HUES6 (cell line): ENCODE data around the gene DNAL1.

ENCODE experiments used
- H3K27ac ChIP-seq: 2 replicates; pipeline ENCODE4 v1.7.0; 2013; ENCODE audit warnings: low read depth, mild to moderate bottlenecking, low read length, inconsistent platforms
- H3K27me3 ChIP-seq: 2 replicates; pipeline ENCODE4 v1.6.1; 2013; ENCODE audit warnings: low read length; ENCODE audit not compliant: control insufficient read depth, insufficient read depth
- H3K36me3 ChIP-seq: 2 replicates; pipeline ENCODE4 v1.6.1; 2013; ENCODE audit warnings: low read length; ENCODE audit not compliant: control insufficient read depth, insufficient read depth
- H3K4me1 ChIP-seq: 2 replicates; pipeline ENCODE4 v1.6.1; 2013; ENCODE audit warnings: low read length; ENCODE audit not compliant: control insufficient read depth, insufficient read depth
- H3K4me3 ChIP-seq: 2 replicates; pipeline ENCODE4 v1.5.1; 2013; ENCODE audit warnings: low read depth, low read length
- H3K9ac ChIP-seq: one replicate; pipeline ENCODE4 v1.6.1; 2013; ENCODE audit warnings: mild to moderate bottlenecking, low read length
- H3K9me3 ChIP-seq: 2 replicates; pipeline ENCODE4 v1.6.1; 2013; ENCODE audit warnings: low read depth, low read length; ENCODE audit not compliant: control insufficient read depth, insufficient read depth

The DNAL1 gene

DNA sequence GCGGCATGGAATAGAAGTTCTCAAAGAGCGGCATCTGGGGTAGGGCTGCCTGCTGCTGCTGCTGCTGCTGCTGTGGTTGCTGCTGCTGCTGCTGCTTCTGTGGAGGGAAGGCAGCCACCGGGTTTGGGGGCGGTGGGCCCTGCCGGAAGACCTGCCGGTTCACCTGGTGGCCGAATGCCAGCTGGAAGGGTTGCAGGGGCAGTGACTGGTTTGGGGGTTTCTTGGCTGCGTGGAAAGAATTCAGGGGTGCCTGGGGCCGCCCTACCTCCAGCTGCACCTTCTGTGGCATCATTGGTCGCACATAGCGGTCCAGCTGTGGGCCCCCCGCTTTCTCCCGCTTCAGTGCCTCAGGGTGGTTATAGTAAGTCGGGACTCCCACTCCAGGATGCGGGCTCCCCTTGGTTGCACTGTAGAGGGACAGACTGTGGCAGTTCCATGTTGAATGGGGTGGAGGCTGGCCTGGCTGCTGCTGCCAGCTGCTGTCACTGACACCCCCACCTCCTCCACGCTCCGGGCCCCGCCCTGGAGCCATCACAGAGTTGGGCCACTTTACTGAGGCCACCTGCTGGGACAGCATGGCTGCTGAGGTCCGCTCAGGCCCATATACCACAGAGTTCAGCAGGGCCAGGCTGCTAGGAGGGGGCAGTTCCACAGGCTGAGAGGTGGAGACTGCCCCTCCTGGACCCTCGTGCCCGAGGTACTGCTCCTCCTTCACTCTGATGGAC is 94.5 kb downstream of the DNAL1 start:
- Histone ChIP-seq H3K27ac (no peak overlapping the region), H3K27me3 (no peaks in the 10 kb centered on the region), H3K9me3 (no peaks in the 10 kb centered on the region), H3K9ac (no peak overlapping the region), H3K4me1 (peaks cover 47% of the 10 kb centered on the region), H3K36me3 (peaks cover 33% of the 10 kb centered on the region), H3K4me3 (no peak overlapping the region)

DNA sequence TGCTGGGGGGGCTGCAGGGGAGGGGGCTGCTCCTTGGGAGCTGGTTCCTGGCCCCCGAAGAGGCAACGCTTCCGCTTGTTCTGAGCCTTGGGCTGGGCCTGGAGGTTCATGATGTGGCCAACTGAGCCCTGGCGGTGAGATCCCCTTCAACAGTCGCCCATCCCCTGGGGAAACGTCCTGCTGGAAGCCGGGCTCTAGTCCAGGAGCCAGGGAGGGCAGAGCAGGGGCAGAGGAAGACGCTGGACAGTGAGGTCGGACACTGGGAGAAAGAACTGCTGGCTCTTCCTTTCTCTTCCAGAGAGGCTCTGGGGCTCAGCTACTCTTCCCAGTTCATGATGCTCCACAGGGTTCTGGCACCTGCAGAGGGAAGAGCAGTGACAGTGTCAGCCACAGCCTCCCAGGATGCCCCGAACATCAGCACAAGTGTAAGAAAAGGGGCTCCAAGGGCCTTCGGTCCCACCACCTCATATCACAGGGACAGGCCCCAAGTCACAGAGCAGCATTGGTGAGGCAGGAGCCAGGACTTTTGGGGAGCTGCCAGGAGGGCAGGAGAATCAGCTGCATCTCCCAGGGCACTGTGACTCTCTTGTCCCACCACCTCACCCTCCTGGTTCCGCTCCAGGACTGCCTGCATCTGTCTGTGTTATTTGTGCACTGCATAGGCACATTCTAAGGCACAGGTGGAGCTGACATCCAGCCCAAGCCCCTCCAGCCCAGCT is 95.3 kb downstream of the DNAL1 start:
- no peak overlapping the region for H3K9ac ChIP-seq
- H3K4me3 ChIP-seq = no peak overlapping the region
- H3K4me1 ChIP-seq = peaks cover 52% of the 10 kb centered on the region
- no peaks in the 10 kb centered on the region for H3K9me3 ChIP-seq
- H3K36me3 ChIP-seq = peaks cover 28% of the 10 kb centered on the region
- H3K27me3 ChIP-seq = no peaks in the 10 kb centered on the region
- H3K27ac ChIP-seq = no peak overlapping the region

DNA sequence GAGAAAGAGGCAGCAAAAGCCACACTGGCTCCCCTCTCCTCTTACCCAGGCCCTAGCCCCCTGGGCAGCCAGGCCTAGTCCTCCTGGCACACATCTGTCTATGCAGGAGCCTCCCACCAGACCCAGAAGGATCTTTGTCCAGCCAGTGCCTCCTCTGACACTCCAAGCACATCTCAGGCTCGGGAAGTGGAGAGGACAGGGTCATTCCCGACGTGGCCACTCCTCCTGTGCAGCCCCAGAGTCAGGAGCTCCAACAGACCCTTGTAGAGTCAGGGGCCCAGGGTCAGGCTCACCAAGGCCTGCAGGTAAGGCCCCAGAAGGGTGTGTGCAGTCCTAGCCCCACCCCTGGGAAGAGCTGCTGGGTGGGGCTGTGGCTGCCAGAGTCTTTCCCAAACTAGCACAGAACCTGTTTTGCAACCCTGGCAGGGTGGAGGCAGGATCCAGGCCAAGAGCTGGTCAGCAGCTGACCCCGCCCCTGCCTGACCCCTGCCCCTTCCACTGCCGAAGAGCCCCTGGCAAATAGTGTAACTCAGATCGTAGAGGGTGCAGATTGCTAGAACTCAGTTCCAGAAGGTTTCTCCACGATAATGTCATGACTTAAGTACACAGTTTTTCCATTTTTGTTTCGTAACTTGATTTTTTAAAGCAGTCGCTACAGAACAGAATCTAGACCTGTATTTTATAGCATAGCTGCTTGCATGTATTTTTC is 96.0 kb downstream of the DNAL1 start:
- H3K27me3 ChIP-seq = no peaks in the 10 kb centered on the region
- H3K36me3 ChIP-seq = peaks cover 23% of the 10 kb centered on the region
- H3K4me1 ChIP-seq = peaks cover 54% of the 10 kb centered on the region
- H3K4me3 ChIP-seq = peak overlapping the region; percentile 38
- H3K9me3 ChIP-seq = no peaks in the 10 kb centered on the region
- H3K27ac ChIP-seq = no peak overlapping the region
- no peak overlapping the region for H3K9ac ChIP-seq

DNA sequence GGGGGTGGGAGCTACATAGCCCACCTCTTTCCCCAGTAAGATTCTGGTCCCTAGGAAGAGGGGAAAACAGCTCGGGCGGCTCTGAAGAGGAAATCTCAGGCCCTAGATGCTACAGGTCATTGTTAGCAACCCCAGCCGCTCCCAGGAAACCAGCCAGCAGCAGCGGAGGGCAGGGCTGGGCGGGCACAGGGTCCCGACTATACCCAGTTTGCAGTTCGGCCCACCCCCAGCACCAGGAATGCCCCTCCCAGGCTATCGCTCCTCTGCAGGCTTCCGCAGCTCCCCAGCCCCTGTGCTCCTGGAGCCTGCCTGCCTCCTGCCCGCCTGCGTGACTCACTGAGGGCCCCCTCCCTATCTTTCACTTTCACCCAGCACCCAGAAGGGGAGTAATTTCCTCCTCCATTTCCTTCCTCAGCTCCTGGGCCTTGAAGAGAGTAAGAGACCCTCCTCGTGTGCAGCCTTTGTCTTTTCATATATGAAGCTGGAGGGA is 96.6 kb downstream of the DNAL1 start:
- H3K9me3 ChIP-seq = no peaks in the 10 kb centered on the region
- peak overlapping the region; percentile 32; the same call in 1 of the 2 replicates for H3K27ac ChIP-seq
- H3K4me1 ChIP-seq = peaks cover 60% of the 10 kb centered on the region
- peaks cover 23% of the 10 kb centered on the region for H3K36me3 ChIP-seq
- H3K9ac ChIP-seq = peak overlapping the region; percentile 56
- H3K27me3 ChIP-seq = no peaks in the 10 kb centered on the region
- H3K4me3 ChIP-seq = peak overlapping the region; percentile 38

DNA sequence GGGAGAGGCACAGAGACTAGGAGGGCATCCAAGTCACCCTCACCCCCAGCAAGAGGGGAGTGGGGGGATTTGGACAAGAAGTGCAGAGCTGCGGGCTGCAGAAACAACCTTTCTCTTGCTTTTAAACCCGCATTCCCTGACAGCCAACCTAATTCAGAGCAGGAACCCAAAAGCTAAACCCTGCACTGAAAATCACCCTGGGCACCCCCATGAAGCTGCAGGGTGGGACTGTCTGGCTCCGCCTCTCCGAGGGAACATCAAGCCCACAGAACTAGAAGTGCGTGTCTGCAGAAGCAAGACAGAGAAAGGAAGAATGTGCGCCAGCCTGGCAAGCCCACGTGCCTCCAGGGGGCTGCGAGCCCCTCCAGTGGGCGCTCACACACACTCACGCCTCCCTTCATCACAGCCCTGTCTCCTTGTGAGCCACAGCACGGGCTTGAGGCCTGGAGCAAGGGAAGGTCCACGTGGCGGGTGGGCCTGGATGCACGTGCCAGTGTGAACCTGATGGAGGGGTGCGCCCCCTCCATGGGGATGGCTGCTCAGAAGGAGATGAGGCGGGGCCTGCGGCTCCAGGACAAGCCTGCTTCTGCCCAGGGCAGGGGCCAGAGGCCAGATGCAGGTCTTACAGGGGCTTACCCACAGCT is 97.2 kb downstream of the DNAL1 start:
- Histone ChIP-seq H3K4me3 (peak overlapping the region; percentile 38), H3K9ac (peak overlapping the region; percentile 56), H3K4me1 (peaks cover 66% of the 10 kb centered on the region), H3K27ac (peak overlapping the region; percentile 32; the same call in 1 of the 2 replicates), H3K36me3 (peaks cover 17% of the 10 kb centered on the region), H3K27me3 (no peaks in the 10 kb centered on the region), H3K9me3 (no peaks in the 10 kb centered on the region)

DNA sequence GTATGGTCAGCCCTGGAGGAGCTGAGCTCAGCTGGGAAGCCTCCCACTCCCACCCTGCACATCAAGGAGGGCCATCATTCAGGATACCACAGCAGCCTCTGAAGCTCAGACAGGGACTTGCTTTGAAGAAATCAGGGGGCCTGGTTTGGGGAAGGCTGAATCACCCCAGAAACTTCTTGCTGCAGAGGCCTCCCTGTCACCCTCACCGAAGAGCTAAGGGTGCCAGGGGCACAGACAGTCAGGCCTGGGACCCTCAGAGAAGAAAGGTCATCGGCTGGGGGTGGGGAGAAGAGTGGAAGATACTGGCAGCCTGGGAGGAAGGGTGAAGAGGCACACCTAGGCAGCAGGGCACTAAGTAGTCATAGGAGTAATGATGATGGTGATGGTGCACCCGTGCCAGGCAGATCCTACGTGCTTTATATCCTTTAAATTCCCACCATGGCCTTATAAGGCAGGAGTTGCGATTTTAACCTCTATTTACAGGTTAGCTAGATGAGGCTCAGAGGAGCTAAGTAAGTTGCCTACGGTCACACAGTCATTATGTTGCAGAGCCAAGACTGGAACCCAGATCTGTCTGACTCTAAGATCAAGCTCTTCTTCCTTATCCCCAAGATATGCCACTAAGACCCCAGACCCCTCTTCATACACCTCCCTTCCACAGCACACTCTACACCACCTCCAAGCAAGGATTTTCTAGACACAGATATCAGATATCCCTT is 97.9 kb downstream of the DNAL1 start:
- no peak overlapping the region for H3K4me3 ChIP-seq
- H3K4me1 ChIP-seq = peaks cover 73% of the 10 kb centered on the region
- H3K9me3 ChIP-seq = no peaks in the 10 kb centered on the region
- no peak overlapping the region for H3K9ac ChIP-seq
- no peaks in the 10 kb centered on the region for H3K27me3 ChIP-seq
- H3K27ac ChIP-seq = no peak overlapping the region; the same call in 1 of the 2 replicates
- H3K36me3 ChIP-seq = peaks cover 14% of the 10 kb centered on the region

DNA sequence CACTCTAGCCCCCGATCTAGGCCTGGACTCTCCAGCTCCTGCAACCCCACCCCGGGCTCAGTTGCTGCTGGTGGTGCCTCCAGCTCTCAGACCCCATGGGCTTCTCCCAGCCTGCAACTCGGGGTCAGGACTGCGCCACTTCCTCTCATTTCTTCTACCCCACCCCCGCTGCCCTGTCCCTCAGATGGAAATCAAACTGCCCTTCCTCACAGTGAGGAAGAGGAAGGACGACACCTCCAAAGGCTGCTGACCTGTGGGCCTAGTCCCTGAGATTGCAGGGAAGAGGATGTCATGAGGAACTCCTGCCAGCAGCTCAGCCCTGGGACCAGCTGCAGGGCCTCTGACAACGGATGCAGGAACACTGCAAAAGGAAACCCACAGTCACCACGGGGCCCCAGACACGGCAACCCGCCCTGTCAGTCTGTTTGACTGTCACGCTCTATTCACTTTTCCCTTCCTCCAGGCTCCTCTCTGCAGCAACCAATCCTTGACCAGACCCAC is 98.7 kb downstream of the DNAL1 start:
- no peaks in the 10 kb centered on the region for H3K9me3 ChIP-seq
- H3K36me3 ChIP-seq = peaks cover 11% of the 10 kb centered on the region
- no peak overlapping the region for H3K9ac ChIP-seq
- no peak overlapping the region for H3K27ac ChIP-seq
- peaks cover 75% of the 10 kb centered on the region for H3K4me1 ChIP-seq
- no peak overlapping the region for H3K4me3 ChIP-seq
- no peaks in the 10 kb centered on the region for H3K27me3 ChIP-seq

DNA sequence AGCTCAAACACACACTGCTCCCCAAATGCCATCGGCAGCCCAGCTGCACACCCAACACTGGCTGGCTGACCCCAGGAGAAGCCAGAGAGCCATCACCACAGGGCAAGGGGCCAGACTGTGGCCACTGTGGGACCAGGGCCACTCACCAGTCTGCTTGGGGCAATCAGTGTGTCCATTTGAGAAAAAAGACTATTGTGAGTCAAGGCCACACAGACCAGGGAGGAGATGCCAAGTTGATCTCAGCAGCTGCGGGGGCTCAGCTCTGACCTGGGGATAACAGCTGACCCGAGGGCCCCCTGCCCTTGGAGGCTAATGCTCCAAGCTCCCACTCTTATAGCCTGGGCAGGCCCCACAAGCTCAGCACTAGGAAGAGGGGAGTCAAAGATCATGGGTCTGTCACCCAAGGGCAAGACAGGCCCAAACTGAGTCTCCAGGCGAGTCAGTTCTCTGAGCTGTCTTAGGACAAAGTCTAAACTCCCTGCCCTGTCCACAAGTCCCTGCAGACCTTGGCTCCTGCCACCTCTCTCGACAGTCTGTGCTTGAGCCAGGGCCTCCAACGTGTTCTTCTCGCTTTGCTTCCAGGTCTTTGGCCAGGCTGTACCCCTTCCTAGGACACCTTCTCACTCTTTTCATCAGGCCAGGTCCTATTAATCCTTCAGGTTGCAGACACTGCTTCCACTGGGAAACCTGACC is 99.5 kb downstream of the DNAL1 start:
- peaks cover 75% of the 10 kb centered on the region for H3K4me1 ChIP-seq

DNA sequence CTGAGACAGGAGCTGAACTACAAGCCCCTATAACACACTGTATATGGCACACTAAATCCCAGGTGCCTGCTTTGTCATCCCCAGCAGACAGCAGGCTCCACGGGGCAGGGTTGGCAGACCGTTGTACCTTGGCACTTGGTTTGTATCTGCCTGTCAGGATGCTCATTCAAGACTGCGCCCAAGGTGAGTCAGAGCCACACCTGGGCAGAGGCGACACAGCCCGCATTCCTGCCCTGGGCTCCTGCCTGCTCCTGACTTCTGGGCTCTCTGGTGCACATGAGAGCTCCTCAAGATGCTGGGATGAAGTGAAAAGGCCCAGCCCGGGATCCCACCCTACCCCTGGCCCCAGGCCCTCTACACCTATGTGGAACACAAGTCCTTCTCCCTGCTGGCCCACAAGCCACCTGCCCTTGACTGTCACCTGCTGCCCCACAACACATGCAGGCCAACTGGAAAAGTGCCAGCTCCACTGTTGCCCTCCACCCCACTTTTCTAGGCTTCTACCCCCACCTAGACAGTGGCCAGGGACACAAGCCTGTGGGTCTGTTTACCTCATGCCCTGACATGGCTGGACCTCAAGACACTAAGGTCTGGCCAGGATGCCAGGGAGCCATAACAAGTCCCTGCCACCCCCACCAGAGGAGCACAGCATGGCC is 100.2 kb downstream of the DNAL1 start:
- H3K4me1 ChIP-seq = peaks cover 76% of the 10 kb centered on the region
- no peaks in the 10 kb centered on the region for H3K27me3 ChIP-seq
- no peaks in the 10 kb centered on the region for H3K36me3 ChIP-seq
- H3K9ac ChIP-seq = no peak overlapping the region
- H3K9me3 ChIP-seq = no peaks in the 10 kb centered on the region
- H3K4me3 ChIP-seq = no peak overlapping the region
- no peak overlapping the region for H3K27ac ChIP-seq

More for the DNA sequence above, 99.5 kb downstream of the DNAL1 start:
- Histone ChIP-seq H3K4me3 (no peak overlapping the region), H3K9me3 (no peaks in the 10 kb centered on the region), H3K27me3 (no peaks in the 10 kb centered on the region), H3K36me3 (peaks cover 5% of the 10 kb centered on the region; the same call in 1 of the 2 replicates), H3K27ac (no peak overlapping the region), H3K9ac (peak overlapping the region; percentile 25)
